Nephron (organoid): ENCODE results near the gene GGA1.
"Not testable (repeated sequence)": the region's sequence is repeated elsewhere in the genome, so short reads cannot be mapped to it uniquely, and the experiment has no call there.

Experiments
- H3K27ac Mint-ChIP-seq, 3 experiments: 2 replicates each; pipeline ENCODE4 v1.8.0; 2020; ENCODE audit warnings: mixed read lengths in 3 of 3, mild to moderate bottlenecking in 2 of 3, moderate library complexity in 1 of 3
- H3K27me3 Mint-ChIP-seq: 2 replicates; pipeline ENCODE4 v1.8.0; 2021; ENCODE audit warnings: low read depth, mild to moderate bottlenecking, moderate library complexity, mixed read lengths
- H3K36me3 Mint-ChIP-seq: 2 replicates; pipeline ENCODE4 v1.8.0; 2020; ENCODE audit warnings: low read depth, mixed read lengths
- H3K4me1 Mint-ChIP-seq: 2 replicates; pipeline ENCODE4 v1.8.0; 2020; ENCODE audit warnings: mixed read lengths
- H3K4me3 Mint-ChIP-seq, 3 experiments: 2 replicates each; pipeline ENCODE4 v1.8.0; 2020; ENCODE audit warnings: mild to moderate bottlenecking in 3 of 3, mixed read lengths in 3 of 3, moderate library complexity in 2 of 3
- H3K9me3 Mint-ChIP-seq: 2 replicates; pipeline ENCODE4 v1.8.0; 2020; ENCODE audit warnings: mixed read lengths
- TF ChIP-seq, protein P1 (sequence below), 3 experiments: fragments of 200-600 bp; sonication (generic); IDR thresholded peaks; one replicate each; pipeline ENCODE4 v1.5.0; 2021; ENCODE audit warnings: antibody characterized with exemption in 3 of 3; ENCODE audit not compliant: unreplicated experiment in 3 of 3

Gene GGA1

DNA sequence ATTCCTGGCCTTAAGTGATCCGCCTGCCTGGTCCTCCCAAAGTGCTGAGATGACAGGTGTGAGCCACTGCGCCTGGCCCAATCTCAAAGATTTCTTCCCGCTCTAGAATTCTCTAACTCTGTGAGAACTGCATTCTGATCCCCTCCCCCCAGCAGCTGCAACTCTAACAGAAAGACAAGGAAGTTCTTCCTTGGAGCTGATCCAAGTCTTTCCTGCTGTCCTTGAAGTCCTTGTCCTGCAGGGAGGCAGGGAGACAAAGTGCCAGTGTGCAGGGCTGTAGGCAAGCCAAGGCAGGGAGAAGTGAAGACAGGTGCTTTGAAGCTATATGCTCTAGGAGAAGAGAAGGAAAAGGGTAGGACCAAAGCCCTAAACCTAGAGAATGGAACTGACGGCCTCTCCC, 9.5 kb upstream of the GGA1 start:
- peak overlapping the region in 1 of 3 experiments; percentile 4 for H3K4me3 Mint-ChIP-seq
- TF ChIP-seq, protein P1, sequence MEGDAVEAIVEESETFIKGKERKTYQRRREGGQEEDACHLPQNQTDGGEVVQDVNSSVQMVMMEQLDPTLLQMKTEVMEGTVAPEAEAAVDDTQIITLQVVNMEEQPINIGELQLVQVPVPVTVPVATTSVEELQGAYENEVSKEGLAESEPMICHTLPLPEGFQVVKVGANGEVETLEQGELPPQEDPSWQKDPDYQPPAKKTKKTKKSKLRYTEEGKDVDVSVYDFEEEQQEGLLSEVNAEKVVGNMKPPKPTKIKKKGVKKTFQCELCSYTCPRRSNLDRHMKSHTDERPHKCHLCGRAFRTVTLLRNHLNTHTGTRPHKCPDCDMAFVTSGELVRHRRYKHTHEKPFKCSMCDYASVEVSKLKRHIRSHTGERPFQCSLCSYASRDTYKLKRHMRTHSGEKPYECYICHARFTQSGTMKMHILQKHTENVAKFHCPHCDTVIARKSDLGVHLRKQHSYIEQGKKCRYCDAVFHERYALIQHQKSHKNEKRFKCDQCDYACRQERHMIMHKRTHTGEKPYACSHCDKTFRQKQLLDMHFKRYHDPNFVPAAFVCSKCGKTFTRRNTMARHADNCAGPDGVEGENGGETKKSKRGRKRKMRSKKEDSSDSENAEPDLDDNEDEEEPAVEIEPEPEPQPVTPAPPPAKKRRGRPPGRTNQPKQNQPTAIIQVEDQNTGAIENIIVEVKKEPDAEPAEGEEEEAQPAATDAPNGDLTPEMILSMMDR (IDR thresholded peaks at IDR 0.05; ENCODE audit: unreplicated experiment in 3 of 3), result no peak
- H3K4me1 Mint-ChIP-seq, result peaks cover 15% of the 10 kb centered on the region
- H3K27ac Mint-ChIP-seq, result peak overlapping the region in 2 of 3 experiments; percentile 16 to 72
- no peaks in the 10 kb centered on the region for H3K9me3 Mint-ChIP-seq
- no peaks in the 10 kb centered on the region for H3K36me3 Mint-ChIP-seq
- H3K27me3 Mint-ChIP-seq, result peaks cover 6% of the 10 kb centered on the region

DNA sequence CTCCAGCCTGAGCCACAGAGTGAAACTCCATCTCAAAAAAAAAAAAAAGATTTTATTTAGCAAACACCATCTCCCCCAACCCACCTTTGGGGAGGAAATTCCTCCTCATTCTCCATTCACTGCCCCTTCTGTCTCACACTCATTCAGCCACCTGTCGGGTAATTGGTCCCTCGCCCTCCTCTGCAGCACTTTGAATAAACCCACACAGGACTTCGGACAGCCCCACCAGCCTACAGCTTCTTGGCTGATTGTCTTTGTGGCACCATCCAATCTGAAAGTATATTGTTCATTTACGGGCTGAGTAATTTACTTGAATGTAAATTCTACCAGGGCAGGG, 7.5 kb upstream of the GGA1 start:
- H3K27ac Mint-ChIP-seq, result peak overlapping the region; percentile 43 to 81 (median 66)
- H3K36me3 Mint-ChIP-seq, result no peaks in the 10 kb centered on the region
- TF ChIP-seq, protein P1 (IDR thresholded peaks at IDR 0.05; ENCODE audit: unreplicated experiment in 3 of 3), result no peak
- H3K4me3 Mint-ChIP-seq, result no peak overlapping the region
- H3K4me1 Mint-ChIP-seq, result peaks cover 15% of the 10 kb centered on the region
- no peaks in the 10 kb centered on the region for H3K9me3 Mint-ChIP-seq
- peaks cover 8% of the 10 kb centered on the region for H3K27me3 Mint-ChIP-seq

DNA sequence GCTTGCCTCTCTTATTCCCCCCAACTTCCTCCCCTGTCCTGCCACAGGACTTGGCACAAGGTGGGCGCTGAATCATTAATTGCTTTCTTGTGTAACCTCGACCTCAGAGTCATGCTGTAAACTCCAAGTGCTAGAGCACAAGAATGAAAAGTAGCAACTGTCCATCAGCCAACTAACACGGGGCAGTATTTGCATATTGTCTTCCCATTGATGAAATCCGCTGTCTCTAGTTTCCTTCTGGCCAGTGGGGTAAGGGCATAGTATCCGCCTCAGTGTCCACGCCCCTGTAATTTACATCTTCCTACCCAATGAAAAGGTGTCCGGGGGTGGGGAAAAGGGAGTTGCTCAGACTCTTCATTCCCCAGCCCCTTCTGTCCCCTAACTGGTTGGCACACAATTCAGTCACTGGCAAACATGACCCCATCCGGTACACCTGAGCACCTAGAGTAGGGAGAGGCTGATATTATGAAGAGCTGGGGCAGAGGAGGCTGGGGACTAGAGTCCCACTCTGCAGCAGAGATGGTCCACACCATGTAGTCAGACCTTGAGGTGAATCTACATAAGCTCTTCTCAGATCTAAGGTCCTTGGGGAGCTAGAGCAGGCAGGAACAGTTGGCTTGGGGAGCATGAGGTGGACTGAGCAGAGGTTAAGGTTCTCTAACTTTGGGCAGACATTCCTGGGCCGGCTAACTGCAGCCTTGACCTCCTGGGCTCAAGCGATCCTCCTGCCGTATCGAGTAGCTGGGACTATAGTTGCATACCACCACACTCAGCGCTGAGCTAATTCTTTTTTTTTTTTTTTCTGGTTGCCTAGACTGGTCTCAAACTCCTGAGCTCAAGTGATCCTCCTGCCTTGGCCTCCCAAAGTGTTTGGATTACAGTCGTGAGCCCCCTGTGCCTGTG, 6.8 kb upstream of the GGA1 start:
- Mint-ChIP-seq H3K27ac (peak overlapping the region; percentile 43 to 81 (median 66)), H3K27me3 (peaks cover 8% of the 10 kb centered on the region), H3K9me3 (no peaks in the 10 kb centered on the region), H3K36me3 (no peaks in the 10 kb centered on the region), H3K4me1 (peaks cover 15% of the 10 kb centered on the region), H3K4me3 (peak overlapping the region in 1 of 3 experiments; percentile 39)
- TF ChIP-seq, protein P1 (IDR thresholded peaks at IDR 0.05; ENCODE audit: unreplicated experiment in 3 of 3), result no peak

DNA sequence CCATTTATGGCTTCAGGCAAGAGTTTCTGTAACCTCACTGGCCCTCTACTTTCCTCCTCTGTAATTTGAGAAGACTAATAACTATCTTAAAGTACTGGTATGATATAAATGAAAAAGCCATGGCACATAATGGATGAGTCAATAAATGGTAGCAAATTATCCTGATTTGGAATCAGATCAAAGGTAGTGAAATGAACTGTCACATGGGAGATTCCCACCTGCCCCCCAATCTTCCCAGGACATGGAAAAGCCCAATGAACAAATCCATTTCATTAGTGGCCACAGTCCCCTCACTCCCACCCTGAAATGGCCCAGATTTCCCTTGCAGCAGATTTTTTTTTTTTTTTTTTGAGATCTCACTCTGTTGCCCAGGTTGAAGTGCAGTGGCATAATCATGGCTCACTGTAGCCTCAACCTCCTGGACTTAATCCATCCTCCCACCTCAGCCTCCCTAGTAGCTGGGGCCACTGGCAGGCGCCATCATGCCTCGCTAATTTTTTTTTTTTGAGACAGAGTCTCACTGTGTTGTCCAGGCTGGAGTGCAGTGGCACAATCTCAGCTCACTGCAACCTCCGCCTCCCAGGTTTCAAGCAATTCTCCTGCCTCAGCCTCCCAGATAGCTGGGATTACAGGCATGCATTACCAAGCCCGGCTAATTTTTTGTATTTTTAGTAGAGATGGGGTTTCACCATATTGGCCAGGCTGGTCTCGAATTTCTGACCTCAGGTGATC, 5.9 kb upstream of the GGA1 start:
- H3K4me3 Mint-ChIP-seq, H3K27me3 Mint-ChIP-seq, H3K9me3 Mint-ChIP-seq, H3K36me3 Mint-ChIP-seq: not testable (repeated sequence)
- H3K4me1 Mint-ChIP-seq, result peaks cover 15% of the 10 kb centered on the region
- peak overlapping the region in 1 of 3 experiments; percentile 23 for H3K27ac Mint-ChIP-seq

DNA sequence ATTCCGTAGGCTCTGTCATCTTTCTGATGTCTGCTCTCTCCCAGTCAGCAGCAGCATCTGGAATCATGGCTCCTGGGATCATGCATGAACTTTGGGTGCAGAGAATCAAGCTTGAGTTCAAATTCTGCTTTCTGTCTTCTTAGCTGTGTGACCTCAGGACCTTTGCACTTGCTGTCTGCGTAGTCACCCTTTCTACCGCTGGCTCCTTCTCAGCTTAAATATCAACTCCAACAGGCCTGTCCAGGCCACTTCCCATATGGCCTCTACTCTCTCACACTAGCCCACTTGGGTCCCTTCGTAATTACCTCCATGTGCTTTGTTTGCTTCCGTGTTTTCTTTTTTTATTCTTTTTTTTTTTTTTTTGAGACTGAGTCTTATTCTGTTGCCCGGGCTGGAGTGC, 4.6 kb upstream of the GGA1 start:
- Mint-ChIP-seq H3K36me3 (no peaks in the 10 kb centered on the region), H3K9me3 (no peaks in the 10 kb centered on the region), H3K4me3 (no peak overlapping the region), H3K27ac (peak overlapping the region in 1 of 3 experiments; percentile 28), H3K4me1 (peaks cover 18% of the 10 kb centered on the region), H3K27me3 (peaks cover 8% of the 10 kb centered on the region)
- TF ChIP-seq, protein P1 (IDR thresholded peaks at IDR 0.05; ENCODE audit: unreplicated experiment in 3 of 3), result no peak

DNA sequence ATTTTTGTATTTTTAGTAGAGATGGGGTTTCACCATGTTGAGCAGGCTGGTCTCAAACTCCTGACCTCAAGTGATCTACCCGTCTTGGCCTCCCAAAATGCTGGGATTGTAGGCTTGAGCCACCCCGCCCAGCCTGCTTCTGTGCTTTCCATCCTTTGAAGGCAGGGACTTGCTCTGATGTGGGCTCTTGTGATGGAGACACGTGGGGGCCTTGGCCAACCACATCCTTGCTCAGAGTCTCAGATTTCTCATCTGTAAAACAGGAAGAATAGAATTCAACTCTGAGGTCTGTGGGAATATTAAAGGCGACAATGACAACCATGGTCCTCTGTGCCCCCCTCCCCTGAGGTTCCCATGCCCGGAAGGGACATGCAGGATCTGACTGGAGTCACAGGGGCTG, 3.8 kb upstream of the GGA1 start:
- no peak overlapping the region for H3K4me3 Mint-ChIP-seq
- peaks cover 8% of the 10 kb centered on the region for H3K27me3 Mint-ChIP-seq
- H3K4me1 Mint-ChIP-seq, result peaks cover 22% of the 10 kb centered on the region
- TF ChIP-seq, protein P1 (IDR thresholded peaks at IDR 0.05; ENCODE audit: unreplicated experiment in 3 of 3), result no peak
- H3K36me3 Mint-ChIP-seq, result no peaks in the 10 kb centered on the region
- no peak overlapping the region for H3K27ac Mint-ChIP-seq
- H3K9me3 Mint-ChIP-seq, result no peaks in the 10 kb centered on the region
